Measurements from ENCODE around the gene RAB12. TPM values are rescaled to one million over a fixed set of nuclear protein-coding genes. Genes with fewer than 3 reads are reported as not detected.
"Not testable (repeated sequence)": the region's sequence is repeated elsewhere in the genome, so short reads cannot be mapped to it uniquely, and the experiment has no call there.

RAB12 gene
- total and polyA plus RNA-seq, 5 donors from 2014 or later = 0.32 to 19.4 (median 0.46) TPM; not detected in 2

- H3K4me1 Mint-ChIP-seq = peaks cover 5 to 23% (median 16%) of the 10 kb centered on the region in 4 donors
- peaks cover 38% of the 10 kb centered on the region for H3K36me3 Mint-ChIP-seq
- H3K9me3 Mint-ChIP-seq = no peaks in the 10 kb centered on the region
- Histone ChIP-seq H3K27me3 (ENCODE audit: control insufficient read depth, insufficient read depth, low read length) (no peaks in the 10 kb centered on the region), H3K9me3 (ENCODE audit: control insufficient read depth in 2 of 2, low read length in 2 of 2) (no peaks in the 10 kb centered on the region), H3K4me1 (ENCODE audit: control insufficient read depth, insufficient read depth, low read length, poor library complexity, severe bottlenecking) (no peaks in the 10 kb centered on the region), H3K4me3 (ENCODE audit: low read depth, low read length) (no peak overlapping the region), H3K36me3 (ENCODE audit: control insufficient read depth, insufficient read depth, low read length) (peaks cover 64% of the 10 kb centered on the region), H3K27ac (ENCODE audit: insufficient read depth, low read length, poor library complexity, severe bottlenecking) (no peak overlapping the region)
- H3K4me3 Mint-ChIP-seq = no peak overlapping the region
- H3K27ac Mint-ChIP-seq = no peak overlapping the region
- no peak for DNase-seq
- no peaks in the 10 kb centered on the region for H3K27me3 Mint-ChIP-seq
- ATAC-seq (ENCODE audit: low read depth in 2 of 2) = no peak
Observed at GRCh38 chr18:8631265-8631664, 22.0 kb downstream of the RAB12 start.

GRCh38 chr18:8632386-8632785 lies 23.1 kb downstream of the RAB12 start:
- Histone ChIP-seq H3K9me3 (ENCODE audit: control insufficient read depth in 2 of 2, low read length in 2 of 2) (no peaks in the 10 kb centered on the region), H3K36me3 (ENCODE audit: control insufficient read depth, insufficient read depth, low read length) (peaks cover 60% of the 10 kb centered on the region), H3K27me3 (ENCODE audit: control insufficient read depth, insufficient read depth, low read length) (no peaks in the 10 kb centered on the region), H3K4me1 (ENCODE audit: control insufficient read depth, insufficient read depth, low read length, poor library complexity, severe bottlenecking) (no peaks in the 10 kb centered on the region), H3K4me3 (ENCODE audit: low read depth, low read length) (no peak overlapping the region), H3K27ac (ENCODE audit: insufficient read depth, low read length, poor library complexity, severe bottlenecking) (no peak overlapping the region)
- ATAC-seq (ENCODE audit: low read depth in 2 of 2) (no peak), DNase-seq (no peak)
- Mint-ChIP-seq H3K9me3 (no peaks in the 10 kb centered on the region), H3K4me3 (no peak overlapping the region), H3K27me3 (no peaks in the 10 kb centered on the region), H3K27ac (no peak overlapping the region), H3K36me3 (peaks cover 33% of the 10 kb centered on the region), H3K4me1 (peaks cover 5 to 23% (median 13%) of the 10 kb centered on the region in 4 donors)

DNA sequence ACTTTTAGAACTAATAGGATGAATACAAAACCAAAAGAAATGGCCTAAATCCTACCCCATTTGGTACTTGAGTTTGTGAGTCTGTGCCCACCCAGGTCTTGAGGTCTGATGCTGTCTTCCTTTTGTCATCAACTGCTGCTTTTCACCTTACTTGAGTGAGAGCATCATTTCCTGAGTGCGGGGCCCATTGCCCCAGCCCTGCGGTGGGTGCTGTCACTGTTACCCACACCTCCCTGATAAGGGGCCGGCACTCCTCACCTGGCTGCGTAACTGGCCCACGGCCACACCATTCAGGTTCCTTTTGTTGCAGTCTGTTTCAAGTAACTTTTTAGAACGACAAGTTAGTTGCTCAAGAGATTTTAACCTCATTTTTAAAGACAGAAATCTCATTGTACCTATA lies 25.3 kb downstream of the RAB12 start:
- Mint-ChIP-seq H3K9me3 (no peaks in the 10 kb centered on the region), H3K27me3 (no peaks in the 10 kb centered on the region), H3K4me1 (peaks cover 5 to 15% (median 8%) of the 10 kb centered on the region in 4 donors), H3K27ac (no peak overlapping the region), H3K4me3 (no peak overlapping the region), H3K36me3 (peaks cover 48% of the 10 kb centered on the region)
- Histone ChIP-seq H3K4me3 (ENCODE audit: low read depth, low read length) (no peak overlapping the region), H3K27ac (ENCODE audit: insufficient read depth, low read length, poor library complexity, severe bottlenecking) (no peak overlapping the region), H3K4me1 (ENCODE audit: control insufficient read depth, insufficient read depth, low read length, poor library complexity, severe bottlenecking) (no peaks in the 10 kb centered on the region), H3K9me3 (ENCODE audit: control insufficient read depth in 2 of 2, low read length in 2 of 2) (no peaks in the 10 kb centered on the region), H3K36me3 (ENCODE audit: control insufficient read depth, insufficient read depth, low read length) (peaks cover 71% of the 10 kb centered on the region), H3K27me3 (ENCODE audit: control insufficient read depth, insufficient read depth, low read length) (no peaks in the 10 kb centered on the region)
- no peak for DNase-seq
- no peak for ATAC-seq (ENCODE audit: low read depth in 2 of 2)

GRCh38 chr18:8635087-8635486 lies 25.9 kb downstream of the RAB12 start:
- Mint-ChIP-seq H3K9me3 (no peaks in the 10 kb centered on the region), H3K4me3 (no peak overlapping the region), H3K36me3 (peaks cover 54% of the 10 kb centered on the region), H3K27ac (no peak overlapping the region), H3K4me1 (peaks cover 4 to 12% (median 7%) of the 10 kb centered on the region in 4 donors), H3K27me3 (no peaks in the 10 kb centered on the region)
- H3K36me3 ChIP-seq (ENCODE audit: control insufficient read depth, insufficient read depth, low read length) = peaks cover 75% of the 10 kb centered on the region
- H3K27ac ChIP-seq (ENCODE audit: insufficient read depth, low read length, poor library complexity, severe bottlenecking) = no peak overlapping the region
- no peaks in the 10 kb centered on the region for H3K4me1 ChIP-seq (ENCODE audit: control insufficient read depth, insufficient read depth, low read length, poor library complexity, severe bottlenecking)
- no peaks in the 10 kb centered on the region for H3K27me3 ChIP-seq (ENCODE audit: control insufficient read depth, insufficient read depth, low read length)
- H3K4me3 ChIP-seq (ENCODE audit: low read depth, low read length) = no peak overlapping the region
- H3K9me3 ChIP-seq (ENCODE audit: control insufficient read depth in 2 of 2, low read length in 2 of 2) = no peaks in the 10 kb centered on the region
- DNase-seq (no peak), ATAC-seq (ENCODE audit: low read depth in 2 of 2) (no peak)

DNA sequence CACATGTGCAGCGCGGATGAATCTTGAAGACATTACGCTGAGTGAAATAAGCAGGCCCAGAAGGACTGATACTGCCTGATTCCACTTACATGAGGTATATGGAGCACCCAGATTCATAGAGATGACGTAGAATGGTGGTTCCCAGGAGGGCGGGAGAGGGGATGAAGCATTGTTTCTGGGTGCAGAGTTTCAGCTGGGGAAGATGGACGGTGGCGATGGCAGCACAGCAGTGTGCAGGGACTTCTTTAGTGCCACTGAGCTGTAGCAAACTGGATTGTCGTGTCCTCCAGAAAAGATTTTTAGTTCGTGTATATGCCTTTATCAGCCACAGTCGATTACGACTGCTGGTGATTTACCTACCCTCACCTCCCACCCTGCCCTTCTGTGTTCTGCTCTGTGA lies 30.5 kb downstream of the RAB12 start:
- H3K4me3 Mint-ChIP-seq = no peak overlapping the region

DNA sequence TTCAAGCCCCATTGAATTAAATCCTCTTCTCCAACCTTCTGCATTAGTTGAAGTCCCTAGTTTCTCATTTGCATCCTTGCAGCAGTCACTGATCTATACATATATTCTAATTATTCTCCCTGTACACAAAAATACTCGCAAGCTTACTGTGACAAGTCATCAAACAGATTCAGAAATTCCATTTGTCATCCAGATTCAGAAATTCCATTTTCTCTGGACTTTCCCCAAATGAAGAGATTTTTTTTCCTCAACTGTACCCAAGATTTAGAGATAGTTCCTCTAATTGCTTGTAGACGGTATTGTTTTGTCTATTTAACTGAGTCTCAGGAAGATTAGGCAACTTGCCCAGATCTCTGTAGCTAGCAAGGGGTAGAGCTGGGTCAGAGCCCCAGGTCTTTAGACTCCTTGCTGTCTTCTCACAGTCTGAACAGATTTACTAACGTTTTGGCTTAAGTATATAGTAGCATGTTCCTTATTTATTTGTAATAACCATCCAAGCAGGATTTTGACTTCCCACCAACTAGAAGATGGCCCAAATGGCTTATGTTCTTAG lies 34.2 kb downstream of the RAB12 start:
- Histone ChIP-seq H3K4me1 (ENCODE audit: control insufficient read depth, insufficient read depth, low read length, poor library complexity, severe bottlenecking) (no peaks in the 10 kb centered on the region), H3K27ac (ENCODE audit: insufficient read depth, low read length, poor library complexity, severe bottlenecking) (no peak overlapping the region), H3K36me3 (ENCODE audit: control insufficient read depth, insufficient read depth, low read length) (peaks cover 20% of the 10 kb centered on the region), H3K27me3 (ENCODE audit: control insufficient read depth, insufficient read depth, low read length) (no peaks in the 10 kb centered on the region), H3K9me3 (ENCODE audit: control insufficient read depth in 2 of 2, low read length in 2 of 2) (no peaks in the 10 kb centered on the region), H3K4me3 (ENCODE audit: low read depth, low read length) (no peak overlapping the region)
- H3K27ac Mint-ChIP-seq = no peak overlapping the region
- ATAC-seq (ENCODE audit: low read depth in 2 of 2) = no peak
- no peak overlapping the region for H3K4me3 Mint-ChIP-seq
- H3K4me1 Mint-ChIP-seq = no peaks in the 10 kb centered on the region
- peaks cover 29% of the 10 kb centered on the region for H3K36me3 Mint-ChIP-seq
- peaks cover 6% of the 10 kb centered on the region for H3K27me3 Mint-ChIP-seq
- no peak for DNase-seq
- H3K9me3 Mint-ChIP-seq = peaks cover 0 to 3% (median 0%) of the 10 kb centered on the region in 7 donors

More for the DNA sequence above, 30.5 kb downstream of the RAB12 start:
- H3K4me3 ChIP-seq (ENCODE audit: low read depth, low read length) = no peak overlapping the region
- DNase-seq (no peak), ATAC-seq (ENCODE audit: low read depth in 2 of 2) (no peak)
- H3K4me1 ChIP-seq (ENCODE audit: control insufficient read depth, insufficient read depth, low read length, poor library complexity, severe bottlenecking) = no peaks in the 10 kb centered on the region
- no peak overlapping the region for H3K27ac Mint-ChIP-seq
- no peaks in the 10 kb centered on the region for H3K27me3 ChIP-seq (ENCODE audit: control insufficient read depth, insufficient read depth, low read length)
- no peaks in the 10 kb centered on the region for H3K4me1 Mint-ChIP-seq
- no peak overlapping the region for H3K27ac ChIP-seq (ENCODE audit: insufficient read depth, low read length, poor library complexity, severe bottlenecking)
- peaks cover 51% of the 10 kb centered on the region for H3K36me3 ChIP-seq (ENCODE audit: control insufficient read depth, insufficient read depth, low read length)
- no peaks in the 10 kb centered on the region for H3K9me3 ChIP-seq (ENCODE audit: control insufficient read depth in 2 of 2, low read length in 2 of 2)
- H3K36me3 Mint-ChIP-seq = peaks cover 53% of the 10 kb centered on the region
- H3K9me3 Mint-ChIP-seq = peaks cover 0 to 3% (median 0%) of the 10 kb centered on the region in 7 donors
- no peaks in the 10 kb centered on the region for H3K27me3 Mint-ChIP-seq

- H3K9me3 Mint-ChIP-seq; H3K27ac Mint-ChIP-seq; H3K4me1 ChIP-seq (ENCODE audit: control insufficient read depth, insufficient read depth, low read length, poor library complexity, severe bottlenecking); H3K9me3 ChIP-seq (ENCODE audit: control insufficient read depth in 2 of 2, low read length in 2 of 2); H3K36me3 ChIP-seq (ENCODE audit: control insufficient read depth, insufficient read depth, low read length); H3K4me3 ChIP-seq (ENCODE audit: low read depth, low read length); H3K27ac ChIP-seq (ENCODE audit: insufficient read depth, low read length, poor library complexity, severe bottlenecking); H3K4me1 Mint-ChIP-seq; DNase-seq; ATAC-seq (ENCODE audit: low read depth in 2 of 2); H3K36me3 Mint-ChIP-seq; H3K4me3 Mint-ChIP-seq; H3K27me3 ChIP-seq (ENCODE audit: control insufficient read depth, insufficient read depth, low read length): not testable (repeated sequence)
- H3K27me3 Mint-ChIP-seq = peaks cover 34% of the 10 kb centered on the region
Observed at GRCh38 chr18:8647359-8647758, 38.1 kb downstream of the RAB12 start.

GRCh38 chr18:8651478-8652261 lies 42.4 kb downstream of the RAB12 start:
- not testable (repeated sequence) for H3K4me3 Mint-ChIP-seq; H3K36me3 Mint-ChIP-seq; H3K27ac ChIP-seq (ENCODE audit: insufficient read depth, low read length, poor library complexity, severe bottlenecking); H3K9me3 ChIP-seq (ENCODE audit: control insufficient read depth in 2 of 2, low read length in 2 of 2); H3K4me3 ChIP-seq (ENCODE audit: low read depth, low read length); H3K4me1 Mint-ChIP-seq; H3K27ac Mint-ChIP-seq; DNase-seq; H3K36me3 ChIP-seq (ENCODE audit: control insufficient read depth, insufficient read depth, low read length); H3K9me3 Mint-ChIP-seq; ATAC-seq (ENCODE audit: low read depth in 2 of 2); H3K4me1 ChIP-seq (ENCODE audit: control insufficient read depth, insufficient read depth, low read length, poor library complexity, severe bottlenecking); H3K27me3 ChIP-seq (ENCODE audit: control insufficient read depth, insufficient read depth, low read length)
- H3K27me3 Mint-ChIP-seq = peaks cover 48% of the 10 kb centered on the region

Data from CD4-positive, CD25-positive, alpha-beta regulatory T cell (primary cell).